MM.1S (cell line): ENCODE measurements around the gene WBP1.

Source experiments
- CTCF ChIP-seq: fragments of 300-600 bp; sonication (generic); IDR thresholded peaks from 2 replicates; pipeline ENCODE4 v1.5.1; 2016; ENCODE audit warnings: antibody characterized with exemption, low read length, mixed read lengths
- EZH2 ChIP-seq: fragments of 300-600 bp; sonication (generic); optimal IDR thresholded peaks from 2 replicates; pipeline ENCODE3; 2017; ENCODE audit warnings: low read depth, mild to moderate bottlenecking, antibody characterized with exemption, low read length, mixed read lengths
- EZH2phosphoT487 ChIP-seq: fragments of 300-600 bp; sonication (generic); IDR thresholded peaks from 2 replicates; pipeline ENCODE4 v1.6.1; 2018; ENCODE audit warnings: antibody characterized with exemption, low read length

GRCh38 chr2:74458132-74458937 is at the start of gene WBP1:
- TF ChIP-seq CTCF (no peak), EZH2 (no peak), EZH2phosphoT487 (no peak)
